ENCODE data around the gene CRY2. TPM values are rescaled to one million over a fixed set of nuclear protein-coding genes. Genes with fewer than 3 reads are reported as not detected.

The CRY2 gene
- total RNA-seq, 1 donor from 2014 or later, result 10.8 TPM

DNA sequence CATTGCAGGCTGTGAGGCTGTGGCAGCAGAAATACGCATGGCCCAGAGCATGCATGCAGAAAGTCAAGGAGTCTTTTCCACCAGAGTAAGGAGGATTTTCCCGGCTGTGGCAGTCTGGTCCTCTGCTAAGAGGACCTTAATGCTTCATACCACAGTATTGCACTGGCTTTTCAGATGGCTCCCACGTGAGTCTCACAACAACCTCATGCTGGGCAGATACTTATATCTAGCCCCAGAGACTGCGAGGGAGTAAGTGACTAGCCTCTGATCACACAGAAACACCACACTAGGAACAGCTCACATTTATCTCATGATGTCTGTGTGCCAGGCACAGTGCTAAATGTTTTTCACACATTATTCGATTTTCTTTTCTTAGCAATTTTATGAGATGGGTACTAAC lies 8.0 kb downstream of the CRY2 start:
- no peak for DNase-seq (ENCODE audit: low read depth)
- TF ChIP-seq, protein P1, sequence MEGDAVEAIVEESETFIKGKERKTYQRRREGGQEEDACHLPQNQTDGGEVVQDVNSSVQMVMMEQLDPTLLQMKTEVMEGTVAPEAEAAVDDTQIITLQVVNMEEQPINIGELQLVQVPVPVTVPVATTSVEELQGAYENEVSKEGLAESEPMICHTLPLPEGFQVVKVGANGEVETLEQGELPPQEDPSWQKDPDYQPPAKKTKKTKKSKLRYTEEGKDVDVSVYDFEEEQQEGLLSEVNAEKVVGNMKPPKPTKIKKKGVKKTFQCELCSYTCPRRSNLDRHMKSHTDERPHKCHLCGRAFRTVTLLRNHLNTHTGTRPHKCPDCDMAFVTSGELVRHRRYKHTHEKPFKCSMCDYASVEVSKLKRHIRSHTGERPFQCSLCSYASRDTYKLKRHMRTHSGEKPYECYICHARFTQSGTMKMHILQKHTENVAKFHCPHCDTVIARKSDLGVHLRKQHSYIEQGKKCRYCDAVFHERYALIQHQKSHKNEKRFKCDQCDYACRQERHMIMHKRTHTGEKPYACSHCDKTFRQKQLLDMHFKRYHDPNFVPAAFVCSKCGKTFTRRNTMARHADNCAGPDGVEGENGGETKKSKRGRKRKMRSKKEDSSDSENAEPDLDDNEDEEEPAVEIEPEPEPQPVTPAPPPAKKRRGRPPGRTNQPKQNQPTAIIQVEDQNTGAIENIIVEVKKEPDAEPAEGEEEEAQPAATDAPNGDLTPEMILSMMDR (IDR thresholded peaks at IDR 0.05; ENCODE audit: insufficient read depth, low read length, severe bottlenecking), result no peak
- Histone ChIP-seq H3K27me3 (ENCODE audit: control insufficient read depth, insufficient read depth, low read length) (no peaks in the 10 kb centered on the region), H3K36me3 (ENCODE audit: control insufficient read depth, insufficient read depth, low read length) (peaks cover 4% of the 10 kb centered on the region), H3K4me3 (ENCODE audit: low read depth, low read length) (no peak overlapping the region)
- no peak for FAIRE-seq

DNA sequence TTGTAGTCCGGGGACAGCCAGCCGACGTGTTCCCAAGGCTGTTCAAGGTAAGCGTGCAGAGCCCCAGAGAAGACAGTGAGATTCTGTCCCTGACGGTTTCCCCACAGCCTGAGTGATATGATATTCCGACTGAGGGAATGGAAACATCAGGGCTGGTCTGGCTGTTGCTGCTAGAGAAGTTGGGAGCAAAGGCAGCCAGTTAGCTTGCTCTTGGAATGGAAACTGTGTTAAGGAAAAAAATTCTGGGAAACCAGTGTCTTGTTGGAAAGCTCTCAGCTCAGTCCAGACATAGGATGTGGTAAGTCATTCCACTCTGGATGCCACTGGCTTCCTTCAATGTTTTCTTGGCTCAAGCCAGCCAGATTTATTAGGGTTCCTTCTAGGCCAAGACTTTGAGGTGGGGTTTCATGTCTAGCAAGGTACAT lies 8.8 kb downstream of the CRY2 start:
- TF ChIP-seq, protein P1 (IDR thresholded peaks at IDR 0.05; ENCODE audit: insufficient read depth, low read length, severe bottlenecking), result no peak
- Histone ChIP-seq H3K4me3 (ENCODE audit: low read depth, low read length) (no peak overlapping the region), H3K27me3 (ENCODE audit: control insufficient read depth, insufficient read depth, low read length) (no peaks in the 10 kb centered on the region), H3K36me3 (ENCODE audit: control insufficient read depth, insufficient read depth, low read length) (peaks cover 6% of the 10 kb centered on the region)
- no peak for DNase-seq (ENCODE audit: low read depth)
- no peak for FAIRE-seq

DNA sequence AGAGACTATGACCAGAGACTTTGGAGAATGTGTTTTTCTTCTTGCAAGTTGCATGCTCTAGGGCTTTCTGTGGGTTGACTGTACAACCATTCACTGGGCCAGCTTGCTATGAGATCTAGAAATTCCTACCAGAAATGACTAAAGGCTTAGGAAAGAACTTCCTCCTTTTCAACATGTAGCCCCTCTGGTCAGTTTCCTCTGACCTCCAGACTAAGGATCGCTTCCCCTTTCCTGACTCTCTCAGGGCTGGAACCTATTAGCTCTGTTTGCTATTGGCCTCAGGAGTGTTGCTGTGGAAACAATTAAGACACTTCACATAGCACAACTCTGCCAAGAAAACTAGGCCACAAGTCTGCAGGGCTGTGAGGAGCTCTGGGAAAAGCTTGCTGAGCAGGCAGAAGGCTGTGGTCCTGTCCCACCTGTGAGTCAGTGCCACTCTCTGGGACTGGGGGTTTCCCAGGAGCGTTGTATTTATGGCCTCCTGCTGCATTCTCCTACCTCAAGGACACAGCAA lies 10.7 kb downstream of the CRY2 start:
- TF ChIP-seq, protein P1 (IDR thresholded peaks at IDR 0.05; ENCODE audit: insufficient read depth, low read length, severe bottlenecking), result no peak
- no peak for FAIRE-seq
- H3K36me3 ChIP-seq (ENCODE audit: control insufficient read depth, insufficient read depth, low read length), result peaks cover 9% of the 10 kb centered on the region
- H3K4me3 ChIP-seq (ENCODE audit: low read depth, low read length), result no peak overlapping the region
- no peak for DNase-seq (ENCODE audit: low read depth)
- H3K27me3 ChIP-seq (ENCODE audit: control insufficient read depth, insufficient read depth, low read length), result no peaks in the 10 kb centered on the region

DNA sequence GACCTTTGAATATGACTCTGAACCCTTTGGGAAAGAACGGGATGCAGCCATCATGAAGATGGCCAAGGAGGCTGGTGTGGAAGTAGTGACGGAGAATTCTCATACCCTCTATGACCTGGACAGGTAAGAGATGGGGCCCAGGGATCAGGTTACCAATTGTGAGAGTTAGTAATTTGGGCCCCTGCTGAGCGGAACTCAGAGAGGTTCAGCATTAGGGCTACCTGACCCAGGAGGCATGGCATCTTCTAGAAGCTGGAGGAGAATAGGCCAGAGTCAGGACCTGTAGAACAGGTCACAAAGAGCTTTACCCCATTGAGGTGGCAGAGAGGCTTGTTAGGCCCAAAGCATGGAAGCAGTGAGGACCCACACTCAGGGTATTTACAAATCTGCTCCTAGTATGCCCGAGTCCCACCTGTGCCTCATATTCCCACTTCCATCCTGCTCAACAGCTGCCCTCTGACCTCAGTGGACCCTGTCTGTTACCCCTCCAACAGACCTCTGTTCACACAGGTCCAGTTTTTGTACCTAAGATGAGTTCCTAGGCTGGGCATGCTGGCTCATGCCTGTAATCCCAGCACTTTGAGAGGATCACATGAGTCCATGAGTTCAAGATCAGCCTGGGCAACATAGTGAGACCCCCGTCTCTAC lies 11.6 kb downstream of the CRY2 start:
- no peak for DNase-seq (ENCODE audit: low read depth)
- no peaks in the 10 kb centered on the region for H3K27me3 ChIP-seq (ENCODE audit: control insufficient read depth, insufficient read depth, low read length)
- TF ChIP-seq, protein P1 (IDR thresholded peaks at IDR 0.05; ENCODE audit: insufficient read depth, low read length, severe bottlenecking), result no peak
- no peak for FAIRE-seq
- H3K4me3 ChIP-seq (ENCODE audit: low read depth, low read length), result no peak overlapping the region
- peaks cover 12% of the 10 kb centered on the region for H3K36me3 ChIP-seq (ENCODE audit: control insufficient read depth, insufficient read depth, low read length)

DNA sequence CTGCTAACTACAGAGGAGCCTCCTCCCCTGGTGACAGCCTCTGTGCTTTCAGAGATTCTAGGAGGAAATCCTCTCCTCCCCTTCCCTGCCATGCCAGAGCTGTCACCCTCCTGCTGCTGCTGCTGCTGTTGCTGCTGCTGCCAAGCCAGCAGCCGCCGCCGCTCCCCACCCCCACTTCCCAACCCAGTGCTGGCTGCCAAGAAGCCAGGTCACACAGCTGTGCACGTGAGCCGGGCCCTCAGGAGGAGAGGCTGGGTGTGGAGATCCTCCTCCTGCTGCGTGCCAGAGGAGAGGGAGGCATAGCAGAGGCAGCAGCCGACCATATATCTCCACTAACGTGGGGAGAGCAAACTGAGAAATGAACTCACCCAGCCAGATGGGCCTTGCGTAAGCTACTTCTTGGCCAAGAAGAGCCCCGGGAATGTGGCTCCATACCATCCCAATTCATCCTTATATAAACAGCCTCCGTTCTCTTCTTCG lies 12.4 kb downstream of the CRY2 start:
- no peaks in the 10 kb centered on the region for H3K27me3 ChIP-seq (ENCODE audit: control insufficient read depth, insufficient read depth, low read length)
- H3K36me3 ChIP-seq (ENCODE audit: control insufficient read depth, insufficient read depth, low read length), result peaks cover 12% of the 10 kb centered on the region
- DNase-seq (ENCODE audit: low read depth), result peak; percentile 70
- FAIRE-seq, result no peak
- TF ChIP-seq, protein P1 (IDR thresholded peaks at IDR 0.05; ENCODE audit: insufficient read depth, low read length, severe bottlenecking), result no peak
- H3K4me3 ChIP-seq (ENCODE audit: low read depth, low read length), result no peak overlapping the region

All from bronchial epithelial cell (primary cell).